Ovary (tissue), 3 donors: Measurements from ENCODE around the gene WIPI1.
A peak's percentile ranks its signal among the peaks of the same experiment; 100 is the strongest.

Experiments
- EP300 ChIP-seq: sonication (generic); formaldehyde crosslinking; IDR thresholded peaks from one replicate; pipeline ENCODE4 v1.6.1; 2017; ENCODE audit warnings: antibody characterized with exemption
- POLR2A ChIP-seq: fragments of 450-650 bp; IDR thresholded peaks from one replicate; pipeline ENCODE4 v1.6.1; 2017; ENCODE audit warnings: antibody characterized with exemption, mild to moderate bottlenecking, moderate library complexity
- TF ChIP-seq, protein P1 (sequence below), 3 donors: fragments of 450-650 bp in 2 of 3; fragments of 200-600 bp in 1 of 3; IDR thresholded peaks; one replicate each; pipeline versions ENCODE4 v1.5.1 to v1.8.0; 2016 to 2022; ENCODE audit warnings: antibody characterized with exemption in 3 of 3, mild to moderate bottlenecking in 1 of 3
- donor health status: DM: no; HTN: no; CAD: no.

- TF ChIP-seq, protein P1, sequence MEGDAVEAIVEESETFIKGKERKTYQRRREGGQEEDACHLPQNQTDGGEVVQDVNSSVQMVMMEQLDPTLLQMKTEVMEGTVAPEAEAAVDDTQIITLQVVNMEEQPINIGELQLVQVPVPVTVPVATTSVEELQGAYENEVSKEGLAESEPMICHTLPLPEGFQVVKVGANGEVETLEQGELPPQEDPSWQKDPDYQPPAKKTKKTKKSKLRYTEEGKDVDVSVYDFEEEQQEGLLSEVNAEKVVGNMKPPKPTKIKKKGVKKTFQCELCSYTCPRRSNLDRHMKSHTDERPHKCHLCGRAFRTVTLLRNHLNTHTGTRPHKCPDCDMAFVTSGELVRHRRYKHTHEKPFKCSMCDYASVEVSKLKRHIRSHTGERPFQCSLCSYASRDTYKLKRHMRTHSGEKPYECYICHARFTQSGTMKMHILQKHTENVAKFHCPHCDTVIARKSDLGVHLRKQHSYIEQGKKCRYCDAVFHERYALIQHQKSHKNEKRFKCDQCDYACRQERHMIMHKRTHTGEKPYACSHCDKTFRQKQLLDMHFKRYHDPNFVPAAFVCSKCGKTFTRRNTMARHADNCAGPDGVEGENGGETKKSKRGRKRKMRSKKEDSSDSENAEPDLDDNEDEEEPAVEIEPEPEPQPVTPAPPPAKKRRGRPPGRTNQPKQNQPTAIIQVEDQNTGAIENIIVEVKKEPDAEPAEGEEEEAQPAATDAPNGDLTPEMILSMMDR (IDR thresholded peaks at IDR 0.05): no peak
- TF ChIP-seq EP300 (no peak), POLR2A (peak; percentile 38)
These were observed at the start of gene WIPI1 for GRCh38 chr17:68457168-68457538.
